ENCODE results near the gene CCDC142.
"Not testable (repeated sequence)": the region's sequence is repeated elsewhere in the genome, so short reads cannot be mapped to it uniquely, and the experiment has no call there.

CCDC142 gene

DNA sequence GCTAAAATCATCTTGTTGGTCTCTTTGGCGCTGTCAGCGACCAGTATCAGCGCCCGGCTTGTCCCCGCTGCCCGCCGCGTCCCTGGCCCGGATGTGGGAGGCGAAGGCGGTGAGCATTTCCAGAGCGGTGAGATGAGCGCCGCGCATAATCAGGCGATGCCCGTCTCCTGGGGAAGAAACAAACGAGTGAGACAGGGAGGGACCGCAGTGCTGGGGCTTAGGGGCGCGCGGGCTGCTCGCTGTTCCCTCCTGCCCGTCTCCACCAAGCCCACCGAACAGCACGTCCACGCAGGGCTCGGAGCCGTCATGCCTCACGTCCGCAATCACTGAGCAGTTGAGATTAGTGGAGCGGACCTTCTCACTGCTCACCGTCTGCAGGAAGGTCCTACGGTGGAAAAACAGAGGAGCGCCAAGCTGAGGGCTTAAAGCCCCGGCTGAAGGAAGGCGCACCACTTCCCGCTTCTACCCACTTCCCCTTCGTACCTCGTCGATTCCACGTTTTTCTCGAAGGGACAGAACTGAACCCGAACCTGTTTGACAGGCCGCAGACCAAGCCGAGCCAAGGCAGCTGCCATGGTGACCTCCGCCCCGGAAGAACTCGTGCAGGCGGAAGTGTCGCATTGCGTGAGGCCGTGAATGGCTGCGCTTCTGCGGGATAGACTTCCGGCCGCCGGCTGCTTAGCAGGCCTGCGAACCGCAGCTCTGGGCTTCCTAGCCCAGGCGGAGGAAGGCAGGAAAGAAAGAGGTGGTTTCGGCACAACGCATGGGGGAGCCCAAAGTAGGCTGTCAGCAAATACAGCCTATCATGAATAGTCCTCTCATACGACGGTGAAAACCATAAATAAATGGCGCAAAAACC lies 10.5 kb downstream of the CCDC142 start, which contains the start of gene MRPL53:
TSS of gene MRPL53 (minus strand) at position 595 of the 859 bp plus-strand sequence. CDS start at position 575, 20 bp downstream.
- H3K4me3 ChIP-seq (replicated peaks in 1 of 2; ENCODE audit: low read depth in 2 of 2, low read length in 2 of 2): peak within 1 kb of the TSS; percentile 67 to 81
- DNase-seq (ENCODE audit: low read depth in 2 of 2): peak; percentile 95 to 96
- TF ChIP-seq, protein P1, sequence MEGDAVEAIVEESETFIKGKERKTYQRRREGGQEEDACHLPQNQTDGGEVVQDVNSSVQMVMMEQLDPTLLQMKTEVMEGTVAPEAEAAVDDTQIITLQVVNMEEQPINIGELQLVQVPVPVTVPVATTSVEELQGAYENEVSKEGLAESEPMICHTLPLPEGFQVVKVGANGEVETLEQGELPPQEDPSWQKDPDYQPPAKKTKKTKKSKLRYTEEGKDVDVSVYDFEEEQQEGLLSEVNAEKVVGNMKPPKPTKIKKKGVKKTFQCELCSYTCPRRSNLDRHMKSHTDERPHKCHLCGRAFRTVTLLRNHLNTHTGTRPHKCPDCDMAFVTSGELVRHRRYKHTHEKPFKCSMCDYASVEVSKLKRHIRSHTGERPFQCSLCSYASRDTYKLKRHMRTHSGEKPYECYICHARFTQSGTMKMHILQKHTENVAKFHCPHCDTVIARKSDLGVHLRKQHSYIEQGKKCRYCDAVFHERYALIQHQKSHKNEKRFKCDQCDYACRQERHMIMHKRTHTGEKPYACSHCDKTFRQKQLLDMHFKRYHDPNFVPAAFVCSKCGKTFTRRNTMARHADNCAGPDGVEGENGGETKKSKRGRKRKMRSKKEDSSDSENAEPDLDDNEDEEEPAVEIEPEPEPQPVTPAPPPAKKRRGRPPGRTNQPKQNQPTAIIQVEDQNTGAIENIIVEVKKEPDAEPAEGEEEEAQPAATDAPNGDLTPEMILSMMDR (IDR thresholded peaks at IDR 0.05; ENCODE audit: low read depth, low read length): no peak

DNA sequence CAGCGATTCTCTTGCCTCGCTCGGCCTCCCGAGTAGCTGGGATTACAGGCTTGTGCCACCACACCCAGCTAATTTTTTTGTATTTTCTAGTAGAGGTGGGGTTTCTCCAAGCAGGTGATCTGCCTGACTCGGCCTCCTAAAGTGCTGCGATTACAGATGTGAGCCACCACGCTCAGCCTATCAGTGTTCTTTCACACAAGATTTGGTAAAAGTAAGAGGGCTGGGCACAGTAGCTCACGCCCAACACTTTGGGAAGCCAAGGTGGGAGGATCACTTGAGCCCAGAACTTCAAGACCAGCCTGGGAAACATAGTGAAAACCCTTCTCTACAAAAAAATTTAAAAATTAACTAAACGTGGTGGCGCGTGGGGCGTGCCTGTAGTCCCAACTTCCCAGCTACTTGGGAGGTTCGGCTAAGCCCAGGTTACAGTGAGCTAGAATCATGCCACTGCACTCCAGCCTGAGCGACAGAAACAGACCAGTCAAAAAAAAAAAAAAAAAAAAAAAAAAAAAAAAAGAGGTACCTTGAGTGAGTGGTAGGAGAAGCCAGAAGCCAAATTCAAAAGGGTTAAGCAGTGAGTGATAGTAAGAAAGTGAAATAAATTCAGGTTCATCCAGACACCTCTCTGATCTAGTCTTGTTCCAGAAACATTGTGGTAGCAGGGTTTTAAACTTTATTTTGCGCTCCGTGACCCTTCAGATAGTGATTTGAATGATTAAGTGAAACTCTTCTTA lies 11.3 kb downstream of the CCDC142 start:
- DNase-seq (ENCODE audit: low read depth in 2 of 2): peak in 1 of 2 donors; percentile 15
- peak overlapping the region; percentile 67 to 81 for H3K4me3 ChIP-seq (replicated peaks in 1 of 2; ENCODE audit: low read depth in 2 of 2, low read length in 2 of 2)
- TF ChIP-seq, protein P1 (IDR thresholded peaks at IDR 0.05; ENCODE audit: low read depth, low read length): no peak

DNA sequence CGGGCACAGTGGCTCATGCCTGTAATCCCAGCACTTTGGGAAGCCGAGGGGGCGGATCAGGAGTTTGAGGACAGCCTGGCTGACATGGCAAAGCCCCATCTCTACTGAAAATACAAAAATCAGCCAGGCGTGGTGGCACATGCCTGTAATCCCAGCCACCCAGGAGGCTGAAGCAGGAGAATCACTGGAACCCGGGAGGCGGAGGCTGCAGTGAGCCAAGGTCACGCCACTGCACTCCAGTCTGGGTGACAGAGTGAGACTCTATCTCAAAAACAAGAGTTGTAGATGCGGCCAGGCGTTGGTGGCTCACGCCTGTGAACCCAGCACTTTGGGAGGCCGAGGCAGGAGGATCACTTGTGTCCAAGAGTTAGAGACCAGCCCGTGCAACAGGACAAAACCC lies 12.1 kb downstream of the CCDC142 start:
- DNase-seq (ENCODE audit: low read depth in 2 of 2); H3K4me3 ChIP-seq (replicated peaks in 1 of 2; ENCODE audit: low read depth in 2 of 2, low read length in 2 of 2): not testable (repeated sequence)

DNA sequence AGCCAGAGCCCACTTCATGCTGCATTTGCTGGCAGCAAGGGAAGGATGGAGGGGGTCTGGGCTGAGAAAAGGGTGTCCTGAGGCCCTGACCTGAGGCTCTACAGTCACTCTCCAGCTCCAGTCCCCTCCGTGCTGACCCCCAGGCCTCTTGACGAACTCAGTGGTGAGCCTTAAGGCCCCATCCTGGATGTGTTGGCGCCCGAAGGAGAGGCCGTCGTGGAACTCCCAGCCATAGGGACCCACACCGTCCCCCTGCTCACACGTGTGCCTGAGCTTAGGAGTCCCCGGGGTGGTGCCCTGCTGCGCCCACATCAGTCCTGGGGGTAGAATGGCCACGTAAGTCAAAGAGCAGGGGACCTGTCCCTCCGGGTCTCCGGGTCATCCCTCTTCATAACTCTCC lies 18.4 kb downstream of the CCDC142 start:
- peak overlapping the region; percentile 86 to 88 for H3K4me3 ChIP-seq (replicated peaks in 1 of 2; ENCODE audit: low read depth in 2 of 2, low read length in 2 of 2)
- peak in 1 of 2 donors; percentile 20 for DNase-seq (ENCODE audit: low read depth in 2 of 2)
- TF ChIP-seq, protein P1 (IDR thresholded peaks at IDR 0.05; ENCODE audit: low read depth, low read length): no peak

DNA sequence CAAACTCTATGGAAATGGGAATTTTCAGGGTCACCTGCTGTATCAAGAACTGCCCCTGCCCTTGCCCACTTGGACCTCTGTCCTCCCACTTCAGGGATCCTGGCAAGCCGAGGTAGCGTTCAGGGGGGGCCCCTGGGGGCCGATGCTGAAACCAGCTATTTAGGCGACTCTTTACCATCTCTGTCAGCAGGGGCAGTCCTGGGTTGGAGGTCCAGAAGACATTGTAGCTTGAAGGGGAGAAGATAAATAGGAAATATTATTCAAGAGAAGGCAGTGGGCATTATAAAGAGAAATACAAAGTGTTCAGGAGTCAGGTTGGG lies 20.1 kb downstream of the CCDC142 start:
- TF ChIP-seq, protein P1 (IDR thresholded peaks at IDR 0.05; ENCODE audit: low read depth, low read length): no peak
- DNase-seq (ENCODE audit: low read depth in 2 of 2): no peak
- no peak overlapping the region for H3K4me3 ChIP-seq (replicated peaks in 1 of 2; ENCODE audit: low read depth in 2 of 2, low read length in 2 of 2)

DNA sequence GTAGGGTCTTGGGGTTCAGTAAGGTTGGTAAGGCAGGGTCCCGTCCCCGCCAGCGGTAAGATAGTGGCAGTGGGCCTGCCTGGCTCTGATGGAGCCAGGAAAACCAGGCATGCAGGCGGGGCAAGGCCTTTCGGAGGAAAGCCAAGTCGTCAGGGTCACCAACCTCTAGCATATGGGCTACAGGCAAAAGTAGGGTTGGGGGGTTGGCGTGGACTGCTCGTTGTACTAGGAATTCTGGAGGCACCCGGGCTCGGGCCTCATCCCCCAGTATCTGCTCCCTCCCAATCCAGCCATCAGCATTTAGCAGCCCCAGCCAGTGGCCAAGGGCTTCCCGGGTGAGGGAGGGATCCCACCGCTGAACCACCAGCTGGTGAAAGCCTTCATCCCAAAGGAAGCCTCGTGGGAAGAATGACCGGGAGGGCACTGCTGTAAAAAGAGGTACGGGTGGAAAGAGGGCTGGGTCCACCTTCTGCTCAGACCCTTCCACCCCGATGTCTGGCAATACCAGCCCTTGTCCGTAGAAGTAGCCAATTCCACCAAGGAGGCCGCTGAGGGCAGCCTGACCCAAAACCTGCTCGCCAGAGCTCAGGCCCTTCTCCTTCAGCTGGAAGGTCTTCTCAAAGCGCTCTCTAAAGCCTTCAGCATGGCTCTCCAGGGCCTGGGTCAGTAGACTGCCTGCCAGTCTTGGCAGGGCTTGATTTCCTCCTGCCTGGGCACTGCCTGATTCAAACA lies 20.6 kb downstream of the CCDC142 start:
- TF ChIP-seq, protein P1 (IDR thresholded peaks at IDR 0.05; ENCODE audit: low read depth, low read length): no peak
- DNase-seq (ENCODE audit: low read depth in 2 of 2): no peak
- H3K4me3 ChIP-seq (replicated peaks in 1 of 2; ENCODE audit: low read depth in 2 of 2, low read length in 2 of 2): no peak overlapping the region

Data from cardiac fibroblast (primary cell).